Endothelial cell of umbilical vein (primary cell): Measurements from ENCODE around the gene CSMD2. TPM values are rescaled to one million over a fixed set of nuclear protein-coding genes. Genes with fewer than 3 reads are reported as not detected.

Source experiments
- BruUV-seq: library from RNA; stranded (reverse); fragments of 400-500 nt; replicated peaks from 2 replicates; lab custom pipeline; 2021; lab: Mats Ljungman, UMichigan
- CTCF ChIA-PET: fragments of 300-600, 350-600 bp; sonication (Branson Sonifier 250); formaldehyde crosslinking; loops from one replicate; lab custom pipeline; 2021; ENCODE audit warnings: antibody characterized with exemption, inconsistent platforms; lab: Charles Lee
- POLR2A ChIA-PET: fragments of 300-600, 350-600 bp; sonication (Branson Sonifier 250); formaldehyde crosslinking; loops from one replicate; lab custom pipeline; 2021; ENCODE audit warnings: antibody characterized with exemption, inconsistent platforms; lab: Charles Lee
- DNase-seq: peaks from one replicate; pipeline ENCODE4 v3.0.0-alpha.2; 2011; ENCODE audit warnings: low read depth, low spot score
- FAIRE-seq: peaks from 2 replicates; lab custom pipeline; 2011; peaks lifted over from hg19 to GRCh38; lab: Jason Lieb, UNC
- H2AFZ ChIP-seq: 2 replicates; pipeline ENCODE4 v1.6.0; 2012; ENCODE audit warnings: low read depth, low read length, control low read depth, inconsistent platforms
- H3K27ac ChIP-seq: 2 replicates; pipeline ENCODE4 v1.5.1; 2011; ENCODE audit warnings: low read depth, mild to moderate bottlenecking, control low read depth, low read length, moderate library complexity; ENCODE audit not compliant: insufficient read depth
- H3K27me3 ChIP-seq, 2 experiments: 2 replicates each; pipeline versions ENCODE4 v1.6.0 to v1.6.1; 2011; ENCODE audit warnings: low read length in 2 of 2, mixed read lengths in 1 of 2; ENCODE audit not compliant: control insufficient read depth in 2 of 2, insufficient read depth in 2 of 2
- H3K36me3 ChIP-seq, 2 experiments: 2 replicates in 1 of 2; 3 replicates in 1 of 2; pipeline ENCODE4 v1.5.1; 2011; ENCODE audit warnings: low read length in 2 of 2, mild to moderate bottlenecking in 1 of 2, moderate library complexity in 1 of 2; ENCODE audit not compliant: control insufficient read depth in 2 of 2, insufficient read depth in 2 of 2; ENCODE audit errors: extremely low read depth in 1 of 2
- H3K4me1 ChIP-seq: 3 replicates; pipeline ENCODE4 v1.5.1; 2011; ENCODE audit warnings: mild to moderate bottlenecking, low read length; ENCODE audit not compliant: control insufficient read depth, insufficient read depth; ENCODE audit errors: extremely low read depth
- H3K4me2 ChIP-seq: 2 replicates; pipeline ENCODE4 v1.6.1; 2011; ENCODE audit warnings: low read length, control low read depth, mixed read lengths; ENCODE audit not compliant: insufficient read depth
- H3K4me3 ChIP-seq, 3 experiments: fragments of 200-600 bp in 1 of 3; sonication (generic), shearing (Covaris generic) in 1 of 3; replicated peaks in 1 of 3; 2 replicates each; pipeline ENCODE4 v1.5.1; 2011 to 2016; ENCODE audit warnings: control low read depth in 3 of 3, low read length in 3 of 3, mild to moderate bottlenecking in 2 of 3, inconsistent platforms in 1 of 3, low read depth in 1 of 3, moderate library complexity in 1 of 3; ENCODE audit not compliant: insufficient read depth in 1 of 3
- H3K79me2 ChIP-seq: 2 replicates; pipeline ENCODE4 v1.6.0; 2012; ENCODE audit warnings: low read length, inconsistent platforms; ENCODE audit not compliant: control insufficient read depth, insufficient read depth
- H3K9ac ChIP-seq: replicated peaks from 2 replicates; pipeline ENCODE3; 2011; ENCODE audit warnings: low read length, control low read depth; ENCODE audit not compliant: insufficient read depth; ENCODE audit errors: extremely low read depth
- H3K9me1 ChIP-seq: replicated peaks from 3 replicates; pipeline ENCODE4 v1.6.0; 2011; ENCODE audit warnings: mild to moderate bottlenecking, low read length; ENCODE audit not compliant: control insufficient read depth, insufficient read depth; ENCODE audit errors: extremely low read depth
- H3K9me3 ChIP-seq: replicated peaks from 2 replicates; pipeline ENCODE4 v1.5.1; 2012; ENCODE audit warnings: low read length, inconsistent platforms; ENCODE audit not compliant: control insufficient read depth, insufficient read depth
- H4K20me1 ChIP-seq: replicated peaks from 2 replicates; pipeline ENCODE3; 2011; ENCODE audit warnings: mild to moderate bottlenecking, low read length; ENCODE audit not compliant: control insufficient read depth, insufficient read depth; ENCODE audit errors: extremely low read depth
- CTCF ChIP-seq, 2 donors: IDR thresholded peaks; 1 replicate in 1 of 2; 2 replicates in 1 of 2; pipeline ENCODE4 v1.5.1; 2011; ENCODE audit warnings: low read length in 2 of 2, mild to moderate bottlenecking in 2 of 2, moderate library complexity in 2 of 2, control low read depth in 1 of 2, inconsistent platforms in 1 of 2, low read depth in 1 of 2; ENCODE audit not compliant: insufficient read depth in 1 of 2; ENCODE audit errors: extremely low read depth in 1 of 2
- EZH2 ChIP-seq: IDR thresholded peaks from 2 replicates; pipeline ENCODE4 v1.6.1; 2012; ENCODE audit warnings: borderline replicate concordance, low read depth, mild to moderate bottlenecking, moderate library complexity, low read length, inconsistent platforms; ENCODE audit not compliant: severe bottlenecking
- FOS ChIP-seq: IDR thresholded peaks from 2 replicates; pipeline ENCODE4 v1.6.1; 2011; ENCODE audit warnings: mild to moderate bottlenecking, low read length, moderate library complexity, borderline replicate concordance; ENCODE audit not compliant: insufficient read depth
- GATA2 ChIP-seq: IDR thresholded peaks from 2 replicates; pipeline ENCODE4 v1.7.0; 2011; ENCODE audit warnings: low read depth, mild to moderate bottlenecking, moderate library complexity, mixed read lengths, low read length; ENCODE audit not compliant: insufficient read length, insufficient read depth
- JUN ChIP-seq: IDR thresholded peaks from 2 replicates; pipeline ENCODE4 v1.6.1; 2011; ENCODE audit warnings: borderline replicate concordance, low read depth; ENCODE audit not compliant: insufficient read length, insufficient read depth
- MAX ChIP-seq: IDR thresholded peaks from 2 replicates; pipeline ENCODE4 v1.6.1; 2011; ENCODE audit not compliant: insufficient read depth, insufficient read length
- MYC ChIP-seq: IDR thresholded peaks from one replicate; pipeline ENCODE4 v1.6.1; 2011; ENCODE audit warnings: mild to moderate bottlenecking, low read depth, low read length
- POLR2A ChIP-seq: IDR thresholded peaks from 2 replicates; pipeline ENCODE4 v1.6.1; 2012; ENCODE audit warnings: low read depth, mild to moderate bottlenecking, control low read depth, low read length
- POLR2AphosphoS5 ChIP-seq: IDR thresholded peaks from 2 replicates; pipeline ENCODE4 v1.6.1; 2012; ENCODE audit warnings: low read depth, mild to moderate bottlenecking, control low read depth, low read length, moderate library complexity; ENCODE audit not compliant: insufficient read depth
- dilution Hi-C: fragments of 300-500 bp; cut with MboI; formaldehyde crosslinking; loops from one replicate; pipeline ENCODE4 v1.15.0; 2019; ENCODE audit warnings: low sequenced_read_pairs; ENCODE audit not compliant: extremely low pct_ligation_motif_present
- intact Hi-C: fragments of 100-400 bp; cut with micrococcal nuclease; formaldehyde crosslinking; loops from one replicate; pipeline ENCODE4 v1.10.0; 2022
- polyA plus RNA-seq, 4 experiments: library from polyadenylated mRNA; depleted of rRNA in 3 of 4; stranded (reverse) in 3 of 4; unstranded in 1 of 4; fragments of >200 nt; gene quantifications; 2 replicates each; pipeline versions ENCODE4 v1.2.1 to v1.2.3, GENCODE V29; 2011 to 2012; ENCODE audit warnings: missing spikeins in 1 of 4
- total RNA-seq: library from RNA; stranded (reverse); gene quantifications from 2 replicates; pipeline ENCODE4 v1.2.3, GENCODE V29; 2021

Gene CSMD2
- total and polyA plus RNA-seq, 2 donors (not counting 3 experiments of a cell fraction or from before 2014, with no cell fraction given), result under 0.01 TPM; not detected in 1

- Histone ChIP-seq H2AFZ (no peak overlapping the region), H3K79me2 (no peaks in the 10 kb centered on the region), H3K27ac (no peak overlapping the region), H3K9me1 (no peaks in the 10 kb centered on the region), H3K27me3 (no peaks in the 10 kb centered on the region), H3K9me3 (no peaks in the 10 kb centered on the region), H3K4me2 (no peak overlapping the region), H3K4me3 (no peak overlapping the region), H4K20me1 (no peaks in the 10 kb centered on the region), H3K36me3 (no peaks in the 10 kb centered on the region), H3K9ac (no peak overlapping the region), H3K4me1 (no peaks in the 10 kb centered on the region)
- POLR2A ChIA-PET, result no interaction called here
- dilution Hi-C loops, result no loop called here
- FAIRE-seq (no peak), DNase-seq (no peak)
- no peak for TF ChIP-seq POLR2AphosphoS5
- TF ChIP-seq FOS, result no peak
- TF ChIP-seq MAX, result no peak
- TF ChIP-seq MYC, result no peak
- no peak for TF ChIP-seq GATA2
- TF ChIP-seq EZH2, result no peak
- no peak for TF ChIP-seq POLR2A
- TF ChIP-seq CTCF (IDR thresholded peaks at IDR 0.05; ENCODE audit: extremely low read depth in 1 of 2, insufficient read depth in 1 of 2, low read depth in 1 of 2, low read length in 2 of 2), result no peak
- TF ChIP-seq JUN, result no peak
- intact Hi-C loops, result no loop called here
- no TSS peak for BruUV-seq
- CTCF ChIA-PET, result no interaction called here
Measured at GRCh38 chr1:33667386-33668282, 497.4 kb downstream of the CSMD2 start.
